H9 (cell line): ENCODE results near the gene H6PD. TPM values are rescaled to one million over a fixed set of nuclear protein-coding genes. Genes with fewer than 3 reads are reported as not detected.

Experiments used
- DNase-seq: peaks from one replicate; pipeline ENCODE4 v3.0.0-alpha.2; 2017
- H2AFZ ChIP-seq: one replicate; pipeline ENCODE4 v1.6.1; 2013; ENCODE audit warnings: mild to moderate bottlenecking, low read length, control low read depth, moderate library complexity
- H2AK5ac ChIP-seq: 2 replicates; pipeline ENCODE4 v1.6.1; 2013; ENCODE audit warnings: low read length, control low read depth, mixed read lengths; ENCODE audit not compliant: insufficient read length
- H2BK120ac ChIP-seq: one replicate; pipeline ENCODE4 v1.6.1; 2013; ENCODE audit warnings: low read depth, mild to moderate bottlenecking, low read length, control low read depth, inconsistent platforms; ENCODE audit not compliant: poor library complexity, severe bottlenecking
- H2BK12ac ChIP-seq: 2 replicates; pipeline ENCODE4 v1.6.1; 2013; ENCODE audit warnings: low read length, control low read depth, mixed read lengths, low read depth; ENCODE audit not compliant: insufficient read length
- H2BK15ac ChIP-seq: 2 replicates; pipeline ENCODE4 v1.6.1; 2013; ENCODE audit warnings: low read depth, low read length, control low read depth
- H2BK20ac ChIP-seq: one replicate; pipeline ENCODE4 v1.6.1; 2013; ENCODE audit warnings: low read depth, mild to moderate bottlenecking, low read length, control low read depth, inconsistent platforms; ENCODE audit not compliant: poor library complexity, severe bottlenecking
- H2BK5ac ChIP-seq: 2 replicates; pipeline ENCODE4 v1.6.1; 2013; ENCODE audit warnings: low read length, control low read depth, mixed read lengths; ENCODE audit not compliant: insufficient read length
- H3K14ac ChIP-seq: 2 replicates; pipeline ENCODE4 v1.6.1; 2013; ENCODE audit warnings: low read length, control low read depth; ENCODE audit not compliant: insufficient read depth
- H3K18ac ChIP-seq: 2 replicates; pipeline ENCODE4 v1.6.1; 2013; ENCODE audit warnings: low read depth, mild to moderate bottlenecking, mixed read lengths, low read length, control low read depth; ENCODE audit not compliant: insufficient read length
- H3K23ac ChIP-seq: 2 replicates; pipeline ENCODE4 v1.6.1; 2013; ENCODE audit warnings: low read length, control low read depth, mixed read lengths, low read depth; ENCODE audit not compliant: insufficient read length
- H3K23me2 ChIP-seq: 2 replicates; pipeline ENCODE4 v1.6.1; 2013; ENCODE audit warnings: low read depth, mild to moderate bottlenecking, mixed read lengths, low read length, control low read depth; ENCODE audit not compliant: insufficient read length, poor library complexity, severe bottlenecking
- H3K27ac ChIP-seq: 2 replicates; pipeline ENCODE4 v1.5.1; 2013; ENCODE audit warnings: low read length, control low read depth, mixed read lengths, low read depth; ENCODE audit not compliant: insufficient read length
- H3K27me3 ChIP-seq: 2 replicates; pipeline ENCODE4 v1.6.1; 2013; ENCODE audit warnings: low read length, control low read depth, inconsistent platforms; ENCODE audit not compliant: insufficient read depth
- H3K4ac ChIP-seq: 2 replicates; pipeline ENCODE4 v1.6.1; 2013; ENCODE audit warnings: low read depth, mild to moderate bottlenecking, control low read depth, inconsistent platforms, low read length, moderate library complexity
- H3K4me1 ChIP-seq: 2 replicates; pipeline ENCODE4 v1.6.1; 2013; ENCODE audit warnings: low read length, control low read depth, inconsistent platforms; ENCODE audit not compliant: insufficient read depth
- H3K4me2 ChIP-seq: 2 replicates; pipeline ENCODE4 v1.6.1; 2013; ENCODE audit warnings: low read length, control low read depth, mixed read lengths; ENCODE audit not compliant: insufficient read length, insufficient read depth
- H3K56ac ChIP-seq: 2 replicates; pipeline ENCODE4 v1.6.1; 2013; ENCODE audit warnings: low read depth, mild to moderate bottlenecking, mixed read lengths, low read length, control low read depth; ENCODE audit not compliant: insufficient read length
- H3K79me1 ChIP-seq: 2 replicates; pipeline ENCODE4 v1.6.1; 2013; ENCODE audit warnings: low read depth, mild to moderate bottlenecking, moderate library complexity, low read length, control low read depth, inconsistent platforms; ENCODE audit not compliant: insufficient read depth, poor library complexity, severe bottlenecking
- H3K79me2 ChIP-seq: 2 replicates; pipeline ENCODE4 v1.6.1; 2013; ENCODE audit warnings: low read length, control low read depth, inconsistent platforms; ENCODE audit not compliant: insufficient read depth
- H3K9ac ChIP-seq: 2 replicates; pipeline ENCODE4 v1.6.1; 2013; ENCODE audit warnings: low read length, control low read depth, mixed read lengths; ENCODE audit not compliant: insufficient read length; ENCODE audit errors: extremely low read depth
- H3K9me3 ChIP-seq: one replicate; pipeline ENCODE4 v1.6.1; 2013; ENCODE audit warnings: low read depth, low read length, inconsistent platforms; ENCODE audit not compliant: control insufficient read depth
- H3T11ph ChIP-seq: one replicate; pipeline ENCODE4 v1.6.1; 2013; ENCODE audit warnings: mild to moderate bottlenecking, low read length, control low read depth, inconsistent platforms
- H4K20me1 ChIP-seq: one replicate; pipeline ENCODE4 v1.6.1; 2013; ENCODE audit not compliant: control insufficient read depth, insufficient read length, insufficient read depth
- H4K5ac ChIP-seq: 2 replicates; pipeline ENCODE4 v1.6.1; 2013; ENCODE audit warnings: low read depth, mild to moderate bottlenecking, mixed read lengths, low read length, control low read depth; ENCODE audit not compliant: insufficient read length
- H4K8ac ChIP-seq: replicated peaks from 2 replicates; pipeline ENCODE4 v1.6.1; 2013; ENCODE audit warnings: low read length, control low read depth, mixed read lengths, low read depth; ENCODE audit not compliant: insufficient read length
- H4K91ac ChIP-seq: 2 replicates; pipeline ENCODE4 v1.6.1; 2013; ENCODE audit warnings: low read depth, mild to moderate bottlenecking, moderate library complexity, mixed read lengths, low read length, control low read depth; ENCODE audit not compliant: insufficient read length
- H3K27ac Mint-ChIP-seq, 3 experiments: 2 replicates in 2 of 3; 3 replicates in 1 of 3; pipeline ENCODE4 v1.8.0; 2020 to 2021; ENCODE audit warnings: mixed read lengths in 3 of 3, mild to moderate bottlenecking in 1 of 3, moderate library complexity in 1 of 3
- H3K27me3 Mint-ChIP-seq: 2 replicates; pipeline ENCODE4 v1.8.0; 2021; ENCODE audit warnings: low read depth, mild to moderate bottlenecking, moderate library complexity, mixed read lengths
- H3K36me3 Mint-ChIP-seq, 3 experiments: 2 replicates in 2 of 3; 3 replicates in 1 of 3; pipeline ENCODE4 v1.8.0; 2020 to 2021; ENCODE audit warnings: low read depth in 3 of 3, mixed read lengths in 3 of 3; ENCODE audit not compliant: insufficient read depth in 1 of 3
- H3K4me1 Mint-ChIP-seq, 2 experiments: 2 replicates each; pipeline ENCODE4 v1.8.0; 2020; ENCODE audit warnings: mixed read lengths in 2 of 2
- H3K4me3 Mint-ChIP-seq, 2 experiments: 2 replicates in 1 of 2; 3 replicates in 1 of 2; pipeline ENCODE4 v1.8.0; 2020 to 2021; ENCODE audit warnings: mild to moderate bottlenecking in 2 of 2, mixed read lengths in 2 of 2, moderate library complexity in 1 of 2
- H3K9me3 Mint-ChIP-seq, 2 experiments: 2 replicates in 1 of 2; 3 replicates in 1 of 2; pipeline ENCODE4 v1.8.0; 2020; ENCODE audit warnings: mild to moderate bottlenecking in 2 of 2, mixed read lengths in 2 of 2, moderate library complexity in 1 of 2
- CTCF ChIP-seq: fragments of 200-600 bp; sonication (generic); conservative IDR thresholded peaks from 3 replicates; pipeline ENCODE4 v1.8.0; 2021; ENCODE audit warnings: antibody characterized with exemption, mild to moderate bottlenecking
- WGBS: extraction: QIAGEN DNeasy Blood & Tissue Kit; methylation state at CpG from one replicate; pipeline ENCODE4 v1.1.7; 2013; ENCODE audit warnings: missing lambda C conversion rate, low lambda C conversion rate, mixed read lengths; ENCODE audit not compliant: insufficient read length; ENCODE audit errors: extremely low coverage; 5-methylcytosine and 5-hydroxymethylcytosine counted together
- total RNA-seq: library from RNA; stranded (reverse); gene quantifications from 2 replicates; pipeline ENCODE4 v1.2.1, GENCODE V29; 2021

Gene H6PD
- total RNA-seq, 1 experiment from 2014 or later, result 7.9 TPM

GRCh38 chr1:9273177-9273576, 38.6 kb downstream of the H6PD start:
- peaks cover 22 to 37% of the 10 kb centered on the region in 2 experiments for H3K4me1 Mint-ChIP-seq
- H3K79me1 ChIP-seq, result no peaks in the 10 kb centered on the region
- no peaks in the 10 kb centered on the region for H4K20me1 ChIP-seq
- no peak overlapping the region for H4K91ac ChIP-seq
- no peak overlapping the region for H2BK120ac ChIP-seq
- H3K27me3 ChIP-seq, result no peaks in the 10 kb centered on the region
- no peaks in the 10 kb centered on the region for H3K9me3 Mint-ChIP-seq
- H3T11ph ChIP-seq, result no peak overlapping the region
- H2AFZ ChIP-seq, result no peak overlapping the region
- no peak overlapping the region for H3K56ac ChIP-seq
- no peak overlapping the region for H2BK15ac ChIP-seq
- no peaks in the 10 kb centered on the region; a peak in 1 of 7 replicates for H3K36me3 Mint-ChIP-seq
- H2BK20ac ChIP-seq, result no peak overlapping the region
- no peak overlapping the region for H2AK5ac ChIP-seq
- no peaks in the 10 kb centered on the region for H3K27me3 Mint-ChIP-seq
- H3K4ac ChIP-seq, result no peak overlapping the region
- no peak overlapping the region for H4K5ac ChIP-seq
- H3K79me2 ChIP-seq, result no peaks in the 10 kb centered on the region
- H3K18ac ChIP-seq, result no peak overlapping the region
- DNase-seq, result no peak
- H3K27ac ChIP-seq, result no peak overlapping the region
- no peak overlapping the region for H2BK5ac ChIP-seq
- TF ChIP-seq CTCF, result peak; percentile 25; the same call in 1 of the 3 replicates
- H3K9me3 ChIP-seq, result no peaks in the 10 kb centered on the region
- H3K4me1 ChIP-seq, result no peaks in the 10 kb centered on the region
- no peak overlapping the region for H2BK12ac ChIP-seq
- no peak overlapping the region; a peak in 1 of 7 replicates for H3K27ac Mint-ChIP-seq
- H3K14ac ChIP-seq, result no peak overlapping the region
- no peaks in the 10 kb centered on the region for H3K23me2 ChIP-seq
- H3K4me3 Mint-ChIP-seq, result no peak overlapping the region
- H4K8ac ChIP-seq, result no peak overlapping the region
- H3K9ac ChIP-seq, result no peak overlapping the region
- no peak overlapping the region for H3K4me2 ChIP-seq
- no peak overlapping the region for H3K23ac ChIP-seq
- WGBS, result no CpG with 5 or more reads among the region's 11 CpGs
